GM19455 (cell line): Measurements from ENCODE around the gene OTUD6A.
A peak's percentile ranks its signal among the peaks of the same experiment; 100 is the strongest.
"Not testable (repeated sequence)": the region's sequence is repeated elsewhere in the genome, so short reads cannot be mapped to it uniquely, and the experiment has no call there.

Experiments
- ATAC-seq: cut with Tn5 transposase; IDR thresholded peaks from one replicate; pipeline ENCODE4 v1.9.1; 2021; ENCODE audit not compliant: unreplicated experiment

OTUD6A gene

GRCh38 chrX:70046978-70047377 lies 15.3 kb upstream of the OTUD6A start:
- ATAC-seq = no peak

DNA sequence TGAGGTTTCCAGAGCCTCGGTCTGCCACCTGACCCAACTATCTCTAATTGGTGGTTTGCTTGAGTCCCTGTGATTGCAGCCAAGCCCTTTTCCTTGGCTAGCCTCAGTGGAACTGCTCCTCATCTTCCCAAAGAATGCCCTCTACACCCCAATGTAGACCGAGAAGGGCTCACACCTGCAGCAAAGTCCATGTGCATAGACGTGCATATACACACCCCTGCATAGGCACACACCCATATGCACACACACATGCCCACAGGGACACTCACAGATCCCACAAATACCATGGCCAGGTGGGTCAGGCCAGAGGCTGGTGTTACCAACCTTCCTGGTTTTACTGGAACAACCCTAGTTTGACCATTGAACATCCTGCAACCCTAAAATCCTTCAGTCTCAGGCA lies 12.9 kb upstream of the OTUD6A start:
- ATAC-seq = no peak

DNA sequence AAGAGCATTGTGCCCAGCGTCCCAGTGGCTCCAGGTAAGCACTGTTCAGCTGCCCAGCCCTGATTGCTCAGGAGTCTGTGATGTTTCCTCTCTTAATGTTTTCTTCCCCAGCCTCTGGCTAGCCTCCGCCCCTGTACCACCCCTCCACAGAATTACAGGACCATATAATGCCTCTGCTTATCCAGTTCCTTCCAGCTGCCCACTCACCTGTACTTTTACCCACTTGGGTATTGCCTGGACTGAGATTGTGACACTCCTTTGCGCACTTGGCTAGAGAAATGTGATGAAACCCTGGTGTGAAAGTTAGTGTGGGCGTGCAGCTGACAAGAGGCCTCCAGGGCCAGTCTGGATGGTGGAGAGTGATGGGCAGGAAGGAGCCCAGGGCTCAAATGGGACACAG lies 12.3 kb upstream of the OTUD6A start, which contains the start of gene AWAT2:
AWAT2 (minus strand) TSS at position 14 of the 400 bp plus-strand sequence; CDS start at position 8, 6 bp downstream.
- no peak for ATAC-seq

- ATAC-seq = no peak
Measured at GRCh38 chrX:70052895-70053615, 9.2 kb upstream of the OTUD6A start.

DNA sequence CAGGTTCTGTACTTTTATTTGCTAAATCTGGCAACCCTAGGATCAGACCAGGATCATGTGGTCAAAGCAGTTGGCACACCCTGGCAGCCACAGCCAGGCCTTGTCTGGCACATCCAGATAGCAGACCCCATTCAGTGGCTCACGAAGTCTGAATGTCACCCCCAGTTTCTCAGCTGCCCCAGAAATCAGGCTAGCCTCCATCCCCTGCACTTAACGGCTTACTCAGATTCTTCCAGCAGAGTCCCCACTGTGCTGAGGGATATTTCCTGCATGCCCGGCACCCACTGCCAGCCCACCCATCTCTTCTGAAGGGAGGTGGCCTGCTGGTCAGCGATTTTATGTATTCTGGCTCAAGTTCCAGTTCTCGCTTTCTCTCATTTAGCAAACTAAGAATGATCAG lies 7.9 kb upstream of the OTUD6A start:
- no peak for ATAC-seq

DNA sequence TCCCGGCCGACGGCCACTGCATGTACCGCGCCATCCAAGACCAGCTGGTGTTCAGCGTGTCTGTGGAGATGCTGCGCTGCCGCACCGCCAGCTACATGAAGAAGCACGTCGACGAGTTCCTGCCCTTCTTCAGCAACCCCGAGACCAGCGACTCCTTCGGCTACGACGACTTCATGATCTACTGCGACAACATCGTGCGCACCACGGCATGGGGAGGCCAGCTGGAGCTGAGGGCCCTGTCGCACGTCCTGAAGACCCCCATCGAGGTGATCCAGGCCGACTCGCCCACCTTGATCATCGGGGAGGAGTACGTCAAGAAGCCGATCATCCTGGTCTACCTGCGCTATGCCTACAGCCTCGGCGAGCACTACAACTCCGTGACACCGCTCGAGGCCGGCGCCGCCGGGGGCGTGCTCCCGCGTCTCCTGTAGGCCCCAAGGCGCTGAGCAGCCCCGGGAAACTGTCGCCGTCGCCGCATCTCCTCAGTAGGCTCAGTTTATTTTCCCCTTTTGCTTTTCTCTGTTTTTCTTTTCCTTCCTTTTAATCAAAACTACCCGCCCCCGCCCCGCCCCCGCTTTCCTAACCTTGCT lies 799 bp downstream of the OTUD6A start:
- ATAC-seq = no peak

- no peak for ATAC-seq
Measured at GRCh38 chrX:70066646-70067045, 4.4 kb downstream of the OTUD6A start.

DNA sequence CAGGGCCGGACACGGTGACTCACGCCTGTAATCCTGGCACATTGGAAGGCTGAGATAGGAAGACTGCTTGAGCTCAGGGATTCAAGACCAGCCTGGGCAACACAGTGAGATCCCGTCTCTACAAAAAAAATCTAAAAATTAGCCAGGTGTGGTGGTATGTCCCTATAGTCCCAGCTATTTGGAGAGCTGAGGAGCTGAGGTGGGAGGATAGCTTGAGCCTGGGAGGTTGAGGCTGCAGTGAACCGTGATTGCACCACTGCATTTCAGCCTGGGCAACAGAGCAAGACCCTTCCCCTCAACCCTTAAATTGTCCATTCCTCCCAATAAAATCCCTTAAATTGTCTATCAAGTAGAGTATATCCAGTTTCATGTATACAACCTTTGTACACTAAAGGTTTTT lies 17.0 kb downstream of the OTUD6A start:
- ATAC-seq = no peak

GRCh38 chrX:70079870-70080269 lies 17.6 kb downstream of the OTUD6A start:
- ATAC-seq = no peak

- no peak for ATAC-seq
Measured at GRCh38 chrX:70082723-70083122, 20.5 kb downstream of the OTUD6A start.

GRCh38 chrX:70084592-70085240 lies 22.5 kb downstream of the OTUD6A start:
- no peak for ATAC-seq

DNA sequence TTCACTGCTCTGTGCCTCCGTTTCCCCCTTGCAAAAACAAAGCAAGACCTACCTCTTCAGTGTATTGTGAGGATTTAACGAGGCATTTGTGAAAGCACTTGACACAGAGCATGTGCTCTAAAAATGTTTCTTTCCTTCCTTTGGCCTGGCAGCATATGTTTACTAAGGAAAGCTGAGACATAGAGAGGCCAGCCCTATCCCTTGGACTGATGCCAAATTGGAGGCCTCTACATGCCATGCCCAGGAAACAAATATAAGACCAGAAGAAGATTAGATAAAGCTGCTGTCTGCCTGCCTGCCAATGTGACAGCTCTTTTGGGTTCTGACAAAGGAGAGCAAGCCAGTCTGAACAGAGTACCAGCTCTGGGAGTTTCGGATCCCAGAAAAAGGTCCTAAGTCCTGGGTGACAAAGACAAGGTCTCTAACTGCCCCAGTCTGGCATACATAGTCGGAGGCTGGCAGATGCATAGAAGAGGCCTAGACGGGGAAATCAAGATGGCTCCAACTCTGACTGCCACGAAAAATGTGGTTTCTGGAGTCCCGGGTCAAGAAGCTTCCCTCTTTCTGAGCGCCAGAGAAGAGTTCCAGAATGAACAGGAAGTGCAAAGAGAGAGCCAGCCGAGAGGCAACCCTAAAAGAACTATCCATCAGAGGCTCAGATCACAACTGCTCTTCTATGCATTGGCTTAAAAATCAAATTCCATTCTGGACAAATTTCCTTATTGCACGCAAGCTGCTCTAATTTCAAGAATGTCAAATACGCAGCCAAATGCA lies 25.8 kb downstream of the OTUD6A start:
- ATAC-seq = no peak

- no peak for ATAC-seq
Measured at GRCh38 chrX:70088751-70089150, 26.5 kb downstream of the OTUD6A start.

DNA sequence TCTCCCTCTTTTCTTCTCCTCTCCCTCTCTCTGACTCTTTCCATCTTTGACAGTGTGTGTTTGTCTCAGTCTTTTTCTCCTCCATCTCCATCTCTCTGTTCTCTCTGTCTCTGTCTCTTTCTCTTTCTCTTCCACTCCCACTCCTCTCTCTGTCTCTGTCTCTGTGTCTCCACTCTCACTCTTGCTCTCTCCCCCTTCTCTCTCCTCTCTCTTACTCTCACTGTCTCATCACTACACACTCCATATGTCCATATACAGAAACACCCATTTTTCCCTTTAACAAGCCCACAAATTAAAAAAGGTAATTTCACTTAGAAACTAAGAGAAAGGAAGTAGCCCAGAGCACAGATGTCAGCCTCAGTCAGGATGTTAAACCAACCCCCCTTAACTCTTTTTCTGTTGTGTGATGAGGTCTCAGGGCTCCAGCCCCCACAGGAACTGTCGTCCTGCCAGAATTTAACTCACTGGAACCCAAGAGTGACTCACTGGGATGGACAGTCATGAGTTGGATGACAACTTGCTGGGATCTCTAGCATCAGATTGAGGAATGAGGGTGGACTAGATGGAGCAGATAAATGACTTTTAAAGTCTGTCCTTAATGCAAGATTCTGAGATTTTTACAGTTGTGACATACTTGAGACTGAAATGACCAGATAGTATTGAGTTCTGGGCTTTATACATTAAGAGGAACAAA lies 27.5 kb downstream of the OTUD6A start:
- no peak for ATAC-seq

DNA sequence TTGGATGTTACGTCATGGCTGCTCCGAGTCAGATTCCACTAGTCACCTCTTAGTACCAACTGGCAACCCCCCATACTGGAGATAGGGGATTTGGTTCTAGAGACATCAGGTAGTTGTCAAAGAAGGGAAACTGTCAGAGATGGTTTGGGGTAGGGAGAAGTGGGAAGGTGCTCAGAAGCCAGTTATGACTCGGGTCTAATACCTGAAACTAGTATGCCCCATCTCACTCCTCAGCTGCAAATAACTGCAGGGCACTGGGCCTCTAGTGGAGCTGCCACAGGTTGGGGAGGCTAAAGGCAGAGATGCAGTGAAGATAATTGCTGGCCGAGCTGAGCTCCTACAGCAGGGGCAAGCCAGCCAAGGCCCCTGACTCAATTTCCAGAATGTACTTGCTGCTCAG lies 30.0 kb downstream of the OTUD6A start:
- peak; percentile 80 for ATAC-seq

- no peak for ATAC-seq
Measured at GRCh38 chrX:70096052-70096451, 33.8 kb downstream of the OTUD6A start.

DNA sequence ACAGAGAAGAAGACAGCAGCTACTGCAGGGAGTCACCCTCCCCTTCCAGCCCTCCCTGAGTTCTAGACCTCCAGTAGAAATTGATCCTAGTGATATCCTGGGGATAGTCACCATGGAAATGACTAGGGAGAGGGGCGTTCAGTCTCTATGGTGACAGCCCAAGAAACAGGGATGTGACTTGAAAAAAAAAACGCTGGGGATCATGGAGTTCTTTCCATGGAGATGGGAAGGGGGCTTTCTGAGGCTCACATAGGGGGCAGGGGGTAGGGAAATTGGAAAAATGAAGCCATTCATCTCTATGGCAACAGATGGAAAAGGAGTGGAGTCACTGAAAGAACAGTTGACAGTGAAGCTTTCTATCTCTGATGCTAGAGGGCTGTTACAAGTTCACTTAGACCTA lies 43.0 kb downstream of the OTUD6A start:
- ATAC-seq = no peak

DNA sequence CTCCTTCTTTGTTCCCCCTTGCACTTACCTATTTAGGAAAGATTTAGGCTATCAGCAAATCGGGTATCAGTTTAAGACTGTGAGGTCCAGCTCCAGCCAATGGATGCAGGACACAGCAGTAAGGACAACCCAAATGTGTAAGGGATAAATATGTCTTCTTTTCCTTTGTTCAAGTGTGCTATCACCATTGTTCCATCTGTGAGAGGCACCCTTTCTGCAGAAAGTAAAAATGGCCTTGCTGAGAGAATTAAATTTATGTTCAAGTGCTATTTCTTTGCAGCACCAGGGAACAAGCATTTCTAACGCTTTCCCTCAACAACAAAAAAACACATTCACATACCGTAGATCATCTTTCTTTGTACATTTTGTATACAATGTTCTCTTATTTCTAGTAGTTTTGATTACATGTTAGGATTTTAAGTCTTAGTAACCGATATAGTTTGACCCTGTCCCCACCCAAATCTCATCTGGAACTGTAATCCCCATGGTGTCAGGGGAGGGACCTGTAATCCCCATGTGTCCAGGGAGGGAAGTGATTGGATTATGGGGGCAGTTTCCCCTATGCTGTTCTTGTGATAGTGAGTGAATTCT lies 49.3 kb downstream of the OTUD6A start:
- ATAC-seq = not testable (repeated sequence)
